Prostate gland (tissue), 2 donors: Measurements from ENCODE around the gene LPAR5. TPM values are rescaled to one million over a fixed set of nuclear protein-coding genes. Genes with fewer than 3 reads are reported as not detected.
"Not testable (repeated sequence)": the region's sequence is repeated elsewhere in the genome, so short reads cannot be mapped to it uniquely, and the experiment has no call there.

ENCODE experiments used
- DNase-seq: peaks from one replicate; pipeline ENCODE4 v3.0.0-alpha.2; 2019; ENCODE audit warnings: low spot score
- H3K27ac ChIP-seq, 2 donors: fragments of 200-600 bp; sonication (generic); 2 replicates each; pipeline ENCODE4 v1.5.1; 2017 to 2019
- H3K27me3 ChIP-seq: fragments of 200-600 bp; sonication (generic); replicated peaks from 2 replicates; pipeline ENCODE4 v1.5.1; 2019; ENCODE audit not compliant: insufficient read depth
- H3K36me3 ChIP-seq, 2 donors: fragments of 200-600 bp; sonication (generic); 1 replicate in 1 of 2; 2 replicates in 1 of 2; pipeline versions ENCODE4 v1.5.1 to v1.8.1; 2017 to 2019
- H3K4me1 ChIP-seq: fragments of 200-600 bp; sonication (generic); replicated peaks from 2 replicates; pipeline ENCODE4 v1.5.1; 2019
- H3K4me3 ChIP-seq, 2 donors: fragments of 200-600 bp; sonication (generic); 2 replicates each; pipeline ENCODE4 v1.5.1; 2017 to 2019
- H3K9me3 ChIP-seq: fragments of 200-600 bp; sonication (generic); 2 replicates; pipeline ENCODE4 v1.5.1; 2017
- CTCF ChIP-seq, 4 experiments: fragments of 200-600 bp in 2 of 4; fragments of 450-650 bp in 2 of 4; sonication (generic) in 2 of 4; IDR thresholded peaks; 1 replicate in 3 of 4; 2 replicates in 1 of 4; pipeline ENCODE4 v1.5.1; 2016 to 2019; ENCODE audit warnings: antibody characterized with exemption in 4 of 4, mild to moderate bottlenecking in 2 of 4, moderate library complexity in 2 of 4
- POLR2A ChIP-seq: fragments of 450-650 bp; IDR thresholded peaks from one replicate; pipeline ENCODE4 v1.6.1; 2016; ENCODE audit warnings: antibody characterized with exemption, mild to moderate bottlenecking
- POLR2AphosphoS5 ChIP-seq: sonication (generic); formaldehyde crosslinking; IDR thresholded peaks from one replicate; pipeline ENCODE4 v1.6.1; 2017; ENCODE audit warnings: antibody characterized with exemption
- whole genome bisulfite sequencing: methylation state at CpG from one replicate; pipeline ENCODE4 v1.1.5; 2018; 5-methylcytosine and 5-hydroxymethylcytosine counted together
- intact Hi-C: fragments of 100-400 bp; cut with DNase I; formaldehyde crosslinking; loops from one replicate; pipeline ENCODE4 v1.14.2; 2022
- total RNA-seq, 2 donors: library from RNA; depleted of rRNA; stranded (reverse); fragments of >200 nt; gene quantifications; one replicate each; pipeline ENCODE4 v1.1.0, GENCODE V29; 2016

LPAR5 gene
- total RNA-seq, 2 donors from 2014 or later, result 0.59 to 1.9 TPM

- peak overlapping the region; percentile 8 to 54 for H3K27ac ChIP-seq
- intact Hi-C loops, result no loop called here
- H3K36me3 ChIP-seq, result peaks cover 18 to 31% of the 10 kb centered on the region in 2 donors
- H3K9me3 ChIP-seq, result no peaks in the 10 kb centered on the region
- H3K4me1 ChIP-seq, result peaks cover 23% of the 10 kb centered on the region
- TF ChIP-seq POLR2A, result no peak
- no peak for TF ChIP-seq POLR2AphosphoS5
- TF ChIP-seq CTCF (IDR thresholded peaks at IDR 0.05), result no peak
- 11% methylated on average over 6 of the region's 6 CpGs for WGBS
- no peaks in the 10 kb centered on the region for H3K27me3 ChIP-seq
- DNase-seq, result no peak
- H3K4me3 ChIP-seq, result no peak overlapping the region
Measured at GRCh38 chr12:6603095-6603567, 32.6 kb downstream of the LPAR5 start.

DNA sequence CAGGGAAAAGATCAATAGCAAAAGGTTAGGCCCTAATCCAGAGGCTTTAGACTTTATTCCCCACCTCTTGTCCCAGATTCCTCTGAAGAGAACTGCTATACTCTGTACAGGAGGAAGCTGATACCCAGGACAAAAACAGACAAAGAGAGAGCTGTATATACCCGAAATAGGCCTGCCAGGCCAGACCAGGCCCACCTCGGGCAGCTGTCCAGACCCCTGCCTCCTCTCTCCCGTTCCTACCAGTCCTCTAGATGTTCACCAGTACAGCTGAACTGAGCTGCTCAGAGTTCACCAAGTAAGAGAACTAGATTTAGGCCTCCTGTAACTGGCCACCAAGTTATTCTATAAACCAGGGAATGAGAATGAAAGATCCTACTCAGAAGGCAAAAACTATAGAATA is 33.2 kb downstream of the LPAR5 start:
- no peaks in the 10 kb centered on the region for H3K9me3 ChIP-seq
- peak overlapping the region in 1 of 2 donors; percentile 54 for H3K27ac ChIP-seq
- intact Hi-C loops, result no loop called here
- no peak for TF ChIP-seq POLR2A
- TF ChIP-seq CTCF (IDR thresholded peaks at IDR 0.05), result no peak
- TF ChIP-seq POLR2AphosphoS5, result no peak
- WGBS, result 31% methylated on average over 3 of the region's 3 CpGs
- DNase-seq, result no peak
- no peak overlapping the region for H3K4me3 ChIP-seq
- H3K4me1 ChIP-seq, result peaks cover 23% of the 10 kb centered on the region
- H3K27me3 ChIP-seq, result no peaks in the 10 kb centered on the region
- peaks cover 18 to 37% of the 10 kb centered on the region in 2 donors for H3K36me3 ChIP-seq

DNA sequence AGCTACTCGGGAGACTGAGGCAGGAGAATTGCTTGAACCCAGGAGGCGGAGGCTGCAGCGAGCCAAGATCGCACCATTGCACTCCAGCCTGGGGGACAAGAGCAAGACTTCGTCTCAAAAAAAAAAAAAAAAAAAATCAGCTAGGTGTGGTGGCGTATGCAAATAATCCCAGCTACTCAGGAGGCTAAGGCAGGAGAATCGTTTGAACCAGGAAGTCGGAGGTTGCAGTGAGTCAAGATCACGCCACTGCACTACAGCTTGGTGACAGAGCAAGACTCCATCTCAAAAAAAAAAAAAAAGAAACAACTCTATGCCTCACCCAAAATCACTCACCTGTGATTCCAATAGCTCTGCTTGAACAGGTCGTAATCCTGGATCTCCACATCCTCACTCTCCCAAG is 40.1 kb downstream of the LPAR5 start:
- H3K27me3 ChIP-seq, H3K4me1 ChIP-seq, H3K27ac ChIP-seq, H3K4me3 ChIP-seq, H3K9me3 ChIP-seq, DNase-seq, intact Hi-C loops: not testable (repeated sequence)
- 87% methylated on average over 10 of the region's 10 CpGs for WGBS
- H3K36me3 ChIP-seq, result peaks cover 37 to 63% of the 10 kb centered on the region in 2 donors

DNA sequence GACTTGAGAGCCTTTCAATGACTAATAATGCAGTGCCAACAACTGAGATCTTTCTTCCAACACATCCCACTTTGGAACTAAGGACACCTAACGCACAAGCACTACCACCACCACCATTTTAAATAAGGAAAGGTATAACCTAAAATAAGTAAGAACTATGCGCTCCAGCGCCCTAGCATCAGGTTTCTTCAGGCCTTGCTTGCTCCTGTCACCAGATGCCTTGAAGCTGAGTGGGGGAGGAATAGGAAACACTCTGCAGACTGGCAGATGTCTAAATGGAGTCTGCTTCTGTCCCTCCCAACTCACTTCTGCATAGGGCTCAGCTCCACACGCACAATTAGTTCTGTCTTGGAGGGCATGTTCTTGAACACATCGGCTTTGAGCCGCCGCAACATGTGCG is 43.7 kb downstream of the LPAR5 start:
- Histone ChIP-seq H3K27ac (no peak overlapping the region), H3K4me3 (no peak overlapping the region), H3K27me3 (no peaks in the 10 kb centered on the region), H3K9me3 (no peaks in the 10 kb centered on the region), H3K36me3 (peaks cover 27 to 45% of the 10 kb centered on the region in 2 donors), H3K4me1 (no peaks in the 10 kb centered on the region)
- DNase-seq, result no peak
- TF ChIP-seq POLR2A (no peak), POLR2AphosphoS5 (no peak), CTCF (IDR thresholded peaks at IDR 0.05) (no peak)
- 89% methylated on average over 8 of the region's 8 CpGs for WGBS
- intact Hi-C loops, result no loop called here

DNA sequence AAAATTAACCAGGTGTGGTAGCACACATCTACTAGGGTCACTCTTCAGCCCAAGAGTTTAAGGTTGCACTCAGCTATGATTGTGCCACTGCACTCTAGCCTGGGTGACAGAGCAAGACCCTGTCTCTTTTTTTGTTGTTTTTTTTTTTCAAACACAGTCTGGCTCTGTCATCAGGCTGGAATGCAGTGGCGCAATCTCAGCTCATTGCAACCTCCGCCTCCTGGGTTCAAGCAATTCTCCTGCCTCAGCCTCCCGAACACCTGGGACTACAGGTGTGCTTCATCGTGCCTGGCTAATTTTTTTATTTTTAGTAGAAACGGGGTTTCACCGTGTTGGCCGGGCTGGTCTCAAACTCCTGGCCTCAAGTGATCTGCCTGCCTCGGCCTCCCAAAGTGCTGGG is 49.2 kb downstream of the LPAR5 start:
- H3K4me1 ChIP-seq, DNase-seq, H3K4me3 ChIP-seq, H3K27ac ChIP-seq, H3K9me3 ChIP-seq, intact Hi-C loops, H3K27me3 ChIP-seq: not testable (repeated sequence)
- peaks cover 24 to 36% of the 10 kb centered on the region in 2 donors for H3K36me3 ChIP-seq
- 87% methylated on average over 8 of the region's 8 CpGs for WGBS

DNA sequence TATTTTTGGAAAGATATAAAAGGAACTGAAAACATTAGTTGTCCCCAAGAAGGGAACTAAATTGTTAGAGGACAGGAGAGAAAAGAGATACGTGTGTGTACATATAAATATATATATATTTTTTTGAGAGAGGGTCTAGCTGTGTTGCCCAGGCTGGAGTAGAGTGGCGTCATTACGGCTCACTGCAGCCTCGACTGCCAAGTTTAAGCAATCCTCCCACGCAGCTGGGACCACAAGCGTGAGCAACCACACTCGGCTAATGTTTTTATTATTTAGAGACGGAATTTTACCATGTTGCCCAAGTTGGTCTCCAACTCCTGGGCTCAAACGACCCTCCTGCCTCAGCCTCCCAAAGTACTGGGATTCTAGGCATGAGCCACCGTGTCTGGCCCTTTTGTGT is 51.5 kb downstream of the LPAR5 start:
- TF ChIP-seq POLR2AphosphoS5 (no peak), POLR2A (no peak)
- no peaks in the 10 kb centered on the region for H3K4me1 ChIP-seq
- peaks cover 23 to 28% of the 10 kb centered on the region in 2 donors for H3K36me3 ChIP-seq
- H3K27ac ChIP-seq, result no peak overlapping the region
- no peak overlapping the region for H3K4me3 ChIP-seq
- WGBS, result 79% methylated on average over 10 of the region's 10 CpGs
- no peaks in the 10 kb centered on the region for H3K27me3 ChIP-seq
- H3K9me3 ChIP-seq, result no peaks in the 10 kb centered on the region
- intact Hi-C loops, result no loop called here
- no peak for DNase-seq
